OCI-LY7 (cell line): ENCODE measurements around the gene CDH12. TPM values are rescaled to one million over a fixed set of nuclear protein-coding genes. Genes with fewer than 3 reads are reported as not detected.

Experiments
- BruUV-seq: library from RNA; stranded (reverse); fragments of 400-500 nt; replicated peaks from 2 replicates; lab custom pipeline; 2021; lab: Mats Ljungman, UMichigan
- CTCF ChIA-PET: fragments of 300-600 bp; sonication (Branson Sonifier 250); formaldehyde crosslinking; loops from one replicate; lab custom pipeline; 2022; ENCODE audit warnings: antibody characterized with exemption; ENCODE audit not compliant: unreplicated experiment; lab: Charles Lee
- POLR2A ChIA-PET: fragments of 300-600 bp; sonication (Branson Sonifier 250); formaldehyde crosslinking; loops from one replicate; lab custom pipeline; 2022; ENCODE audit warnings: antibody characterized with exemption; lab: Charles Lee
- DNase-seq: peaks from one replicate; pipeline ENCODE4 v3.0.0-alpha.2; 2015; ENCODE audit warnings: low spot score
- H2AFZ ChIP-seq: fragments of 200-600 bp; sonication (generic), shearing (Covaris generic); 2 replicates; pipeline ENCODE4 v1.6.1; 2014; ENCODE audit warnings: mild to moderate bottlenecking, antibody characterized with exemption, low read length, moderate library complexity
- H3K27ac ChIP-seq: fragments of 200-600 bp; sonication (generic); 2 replicates; pipeline ENCODE4 v1.5.1; 2014; ENCODE audit warnings: mixed run types, low read depth, mild to moderate bottlenecking, moderate library complexity, low read length, inconsistent platforms; ENCODE audit not compliant: poor library complexity, severe bottlenecking
- H3K36me3 ChIP-seq: fragments of 200-600 bp; sonication (generic); 2 replicates; pipeline ENCODE4 v1.6.1; 2014; ENCODE audit warnings: mild to moderate bottlenecking, antibody characterized with exemption, low read length, moderate library complexity, mixed read lengths; ENCODE audit not compliant: insufficient read depth
- H3K4me1 ChIP-seq: fragments of 200-600 bp; sonication (generic); 2 replicates; pipeline ENCODE4 v1.5.1; 2014; ENCODE audit warnings: mild to moderate bottlenecking, low read length; ENCODE audit not compliant: insufficient read depth, poor library complexity, severe bottlenecking
- H3K4me2 ChIP-seq: fragments of 200-600 bp; sonication (generic); 2 replicates; pipeline ENCODE4 v1.6.1; 2014; ENCODE audit warnings: mild to moderate bottlenecking, low read length
- H3K4me3 ChIP-seq: fragments of 200-600 bp; sonication (generic); 2 replicates; pipeline ENCODE4 v1.5.1; 2014; ENCODE audit warnings: mild to moderate bottlenecking, low read depth, low read length; ENCODE audit not compliant: poor library complexity, severe bottlenecking
- H3K79me2 ChIP-seq: fragments of 200-600 bp; sonication (generic); 2 replicates; pipeline ENCODE4 v1.6.1; 2016; ENCODE audit warnings: low read depth, mild to moderate bottlenecking, low read length, moderate library complexity, mixed read lengths; ENCODE audit not compliant: insufficient read depth
- H3K9me2 ChIP-seq: fragments of 200-600 bp; sonication (generic); 2 replicates; pipeline ENCODE4 v1.6.1; 2016; ENCODE audit warnings: mild to moderate bottlenecking, low read length, mixed read lengths; ENCODE audit not compliant: insufficient read depth
- H3K9me3 ChIP-seq: fragments of 200-600 bp; sonication (generic); 2 replicates; pipeline ENCODE4 v1.6.1; 2014; ENCODE audit warnings: mild to moderate bottlenecking, mixed run types, low read length, mixed read lengths
- H4K20me1 ChIP-seq: fragments of 200-600 bp; sonication (generic); 2 replicates; pipeline ENCODE4 v1.6.1; 2014; ENCODE audit warnings: mild to moderate bottlenecking, antibody characterized with exemption, low read length, moderate library complexity, mixed read lengths; ENCODE audit not compliant: insufficient read depth
- CTCF ChIP-seq: fragments of 200-600 bp; sonication (generic); conservative IDR thresholded peaks from 2 replicates; pipeline ENCODE4 v1.5.1; 2014; ENCODE audit warnings: mild to moderate bottlenecking, antibody characterized with exemption, low read length, moderate library complexity, mixed read lengths
- EZH2phosphoT487 ChIP-seq: fragments of 200-600 bp; sonication (generic); IDR thresholded peaks from 2 replicates; pipeline ENCODE4 v1.6.1; 2018; ENCODE audit warnings: low read depth, borderline replicate concordance, mild to moderate bottlenecking, mixed run types, antibody characterized with exemption, low read length, moderate library complexity, mixed read lengths
- intact Hi-C: fragments of 100-400 bp; cut with micrococcal nuclease; formaldehyde crosslinking; loops from one replicate; pipeline ENCODE4 v1.10.0; 2022; ENCODE audit not compliant: unreplicated experiment
- total RNA-seq, 2 experiments: library from RNA; depleted of rRNA in 1 of 2; stranded (reverse); fragments of >200 nt in 1 of 2; shearing (Covaris generic) in 1 of 2; gene quantifications; 2 replicates each; pipeline ENCODE4 v1.2.3, GENCODE V29; 2014 to 2022

Gene CDH12
- total RNA-seq, 2 experiments from 2014 or later = not detected

GRCh38 chr5:21919414-21920022 lies 933.6 kb downstream of the CDH12 start:
- Histone ChIP-seq H2AFZ (no peak overlapping the region), H3K9me3 (no peaks in the 10 kb centered on the region), H4K20me1 (no peaks in the 10 kb centered on the region), H3K27ac (no peak overlapping the region), H3K79me2 (no peaks in the 10 kb centered on the region), H3K36me3 (no peaks in the 10 kb centered on the region), H3K4me2 (no peak overlapping the region), H3K4me3 (no peak overlapping the region), H3K4me1 (no peaks in the 10 kb centered on the region), H3K9me2 (no peaks in the 10 kb centered on the region)
- no TSS peak for BruUV-seq
- intact Hi-C loops = no loop called here
- CTCF ChIA-PET = no interaction called here
- POLR2A ChIA-PET = interaction anchor here (0.6 kb wide), 1 partner anchor 1793 kb away, joined by 3 read pairs; no protein-coding TSS in a partner anchor
- peak; percentile 45 for DNase-seq
- TF ChIP-seq CTCF (peak; percentile 86), EZH2phosphoT487 (no peak)

GRCh38 chr5:21918451-21918850 lies 934.7 kb downstream of the CDH12 start:
- no peaks in the 10 kb centered on the region for H3K4me1 ChIP-seq
- BruUV-seq = no TSS peak
- no peaks in the 10 kb centered on the region for H3K9me3 ChIP-seq
- H2AFZ ChIP-seq = no peak overlapping the region
- intact Hi-C loops = no loop called here
- H3K36me3 ChIP-seq = no peaks in the 10 kb centered on the region
- H3K27ac ChIP-seq = no peak overlapping the region
- DNase-seq = no peak
- no peaks in the 10 kb centered on the region for H3K9me2 ChIP-seq
- H3K4me3 ChIP-seq = no peak overlapping the region
- ChIA-PET POLR2A (no interaction called here), CTCF (no interaction called here)
- TF ChIP-seq CTCF = no peak
- no peak for TF ChIP-seq EZH2phosphoT487
- no peak overlapping the region for H3K4me2 ChIP-seq
- H4K20me1 ChIP-seq = no peaks in the 10 kb centered on the region
- no peaks in the 10 kb centered on the region for H3K79me2 ChIP-seq

- Histone ChIP-seq H3K79me2 (no peaks in the 10 kb centered on the region), H3K4me1 (no peaks in the 10 kb centered on the region), H3K4me2 (no peak overlapping the region), H3K27ac (no peak overlapping the region), H3K9me2 (no peaks in the 10 kb centered on the region), H3K36me3 (no peaks in the 10 kb centered on the region), H2AFZ (no peak overlapping the region), H3K9me3 (no peaks in the 10 kb centered on the region), H3K4me3 (no peak overlapping the region), H4K20me1 (no peaks in the 10 kb centered on the region)
- BruUV-seq = no TSS peak
- intact Hi-C loops = no loop called here
- TF ChIP-seq EZH2phosphoT487 = no peak
- TF ChIP-seq CTCF = no peak
- CTCF ChIA-PET = no interaction called here
- POLR2A ChIA-PET = interaction anchor here (0.6 to 0.7 kb wide), 2 partner anchors 144 to 1372 kb away, joined by 3 to 4 read pairs; no protein-coding TSS in a partner anchor
- no peak for DNase-seq
Measured at GRCh38 chr5:21910731-21911130, 942.4 kb downstream of the CDH12 start.
